Chondrocyte (in vitro differentiated cells): Measurements from ENCODE around the gene STK32B. TPM values are rescaled to one million over a fixed set of nuclear protein-coding genes. Genes with fewer than 3 reads are reported as not detected.

Experiments
- DNase-seq: peaks from one replicate; pipeline ENCODE4 v3.0.0; 2021; ENCODE audit warnings: mixed read lengths, low spot score
- H3K27ac Mint-ChIP-seq: one replicate; pipeline ENCODE4 v1.8.0; 2021; ENCODE audit warnings: mild to moderate bottlenecking, moderate library complexity, mixed read lengths; ENCODE audit not compliant: unreplicated experiment
- H3K27me3 Mint-ChIP-seq: 2 replicates; pipeline ENCODE4 v1.8.0; 2021; ENCODE audit warnings: low read depth, mixed read lengths
- H3K36me3 Mint-ChIP-seq: 2 replicates; pipeline ENCODE4 v1.8.0; 2021; ENCODE audit warnings: low read depth, mixed read lengths
- H3K4me1 Mint-ChIP-seq: 2 replicates; pipeline ENCODE4 v1.8.0; 2021; ENCODE audit warnings: low read depth, mild to moderate bottlenecking, mixed read lengths
- H3K4me3 Mint-ChIP-seq: one replicate; pipeline ENCODE4 v1.8.0; 2021; ENCODE audit warnings: mild to moderate bottlenecking, moderate library complexity, mixed read lengths; ENCODE audit not compliant: unreplicated experiment
- H3K9me3 Mint-ChIP-seq: 2 replicates; pipeline ENCODE4 v1.8.0; 2021; ENCODE audit warnings: low read depth, mixed read lengths
- total RNA-seq: library from RNA; stranded (reverse); gene quantifications from 3 replicates; pipeline ENCODE4 v1.2.1, GENCODE V29; 2021
- TF ChIP-seq, protein P1 (sequence below): fragments of 200-600 bp; sonication (generic); IDR thresholded peaks from 2 replicates; pipeline ENCODE4 v1.5.0; 2021; ENCODE audit warnings: antibody characterized with exemption, mild to moderate bottlenecking, moderate library complexity

STK32B gene
- total RNA-seq, 1 donor from 2014 or later = 14.2 TPM

DNA sequence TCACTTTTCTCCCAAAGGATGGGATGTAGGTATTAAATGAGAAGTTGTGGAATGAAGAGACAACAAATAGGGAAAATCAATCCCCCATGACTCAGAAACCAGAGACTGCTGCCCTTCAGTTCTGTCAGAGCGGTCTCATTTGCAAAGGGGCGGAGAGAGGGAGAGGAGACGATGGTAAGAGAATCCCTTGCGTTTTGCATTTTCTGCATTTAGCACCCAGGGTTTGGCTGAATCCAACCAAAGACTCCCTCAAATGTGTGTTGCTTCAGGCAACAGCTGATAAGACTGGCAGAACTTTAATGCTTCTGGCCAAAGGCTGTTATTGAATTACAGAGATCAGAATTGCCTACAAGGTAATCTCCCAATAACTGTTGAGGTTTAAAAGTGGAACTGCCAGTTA, 426.9 kb downstream of the STK32B start:
- no peak overlapping the region for H3K4me3 Mint-ChIP-seq
- DNase-seq = no peak
- no peaks in the 10 kb centered on the region for H3K27me3 Mint-ChIP-seq
- H3K36me3 Mint-ChIP-seq = peaks cover 3% of the 10 kb centered on the region
- no peak overlapping the region for H3K27ac Mint-ChIP-seq
- peaks cover 6% of the 10 kb centered on the region for H3K9me3 Mint-ChIP-seq
- TF ChIP-seq, protein P1, sequence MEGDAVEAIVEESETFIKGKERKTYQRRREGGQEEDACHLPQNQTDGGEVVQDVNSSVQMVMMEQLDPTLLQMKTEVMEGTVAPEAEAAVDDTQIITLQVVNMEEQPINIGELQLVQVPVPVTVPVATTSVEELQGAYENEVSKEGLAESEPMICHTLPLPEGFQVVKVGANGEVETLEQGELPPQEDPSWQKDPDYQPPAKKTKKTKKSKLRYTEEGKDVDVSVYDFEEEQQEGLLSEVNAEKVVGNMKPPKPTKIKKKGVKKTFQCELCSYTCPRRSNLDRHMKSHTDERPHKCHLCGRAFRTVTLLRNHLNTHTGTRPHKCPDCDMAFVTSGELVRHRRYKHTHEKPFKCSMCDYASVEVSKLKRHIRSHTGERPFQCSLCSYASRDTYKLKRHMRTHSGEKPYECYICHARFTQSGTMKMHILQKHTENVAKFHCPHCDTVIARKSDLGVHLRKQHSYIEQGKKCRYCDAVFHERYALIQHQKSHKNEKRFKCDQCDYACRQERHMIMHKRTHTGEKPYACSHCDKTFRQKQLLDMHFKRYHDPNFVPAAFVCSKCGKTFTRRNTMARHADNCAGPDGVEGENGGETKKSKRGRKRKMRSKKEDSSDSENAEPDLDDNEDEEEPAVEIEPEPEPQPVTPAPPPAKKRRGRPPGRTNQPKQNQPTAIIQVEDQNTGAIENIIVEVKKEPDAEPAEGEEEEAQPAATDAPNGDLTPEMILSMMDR = no peak
- H3K4me1 Mint-ChIP-seq = no peaks in the 10 kb centered on the region

DNA sequence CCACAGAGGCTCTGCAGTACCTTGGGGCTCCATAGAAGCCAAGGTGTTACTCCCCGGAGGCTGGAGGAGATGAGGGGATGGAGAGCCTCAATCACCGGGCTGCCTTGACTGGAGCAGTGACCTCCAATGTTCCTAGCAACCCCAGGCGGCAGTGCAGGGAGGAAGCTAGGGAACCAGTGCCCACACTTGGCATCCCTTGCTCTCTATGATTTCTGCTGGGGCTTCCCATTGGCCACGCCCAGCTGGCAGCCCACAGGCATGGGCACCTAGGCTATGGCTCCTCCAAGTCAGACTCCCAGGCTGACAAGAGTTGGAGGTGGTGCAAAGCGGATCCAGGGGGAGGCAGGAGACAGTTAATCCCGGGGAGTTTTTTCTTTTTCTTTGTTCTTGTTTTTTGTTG, 427.4 kb downstream of the STK32B start:
- H3K27me3 Mint-ChIP-seq = no peaks in the 10 kb centered on the region
- H3K36me3 Mint-ChIP-seq = peaks cover 5% of the 10 kb centered on the region
- H3K4me1 Mint-ChIP-seq = no peaks in the 10 kb centered on the region
- H3K4me3 Mint-ChIP-seq = no peak overlapping the region
- H3K9me3 Mint-ChIP-seq = peaks cover 8% of the 10 kb centered on the region
- DNase-seq = no peak
- H3K27ac Mint-ChIP-seq = no peak overlapping the region
- TF ChIP-seq, protein P1 = no peak

DNA sequence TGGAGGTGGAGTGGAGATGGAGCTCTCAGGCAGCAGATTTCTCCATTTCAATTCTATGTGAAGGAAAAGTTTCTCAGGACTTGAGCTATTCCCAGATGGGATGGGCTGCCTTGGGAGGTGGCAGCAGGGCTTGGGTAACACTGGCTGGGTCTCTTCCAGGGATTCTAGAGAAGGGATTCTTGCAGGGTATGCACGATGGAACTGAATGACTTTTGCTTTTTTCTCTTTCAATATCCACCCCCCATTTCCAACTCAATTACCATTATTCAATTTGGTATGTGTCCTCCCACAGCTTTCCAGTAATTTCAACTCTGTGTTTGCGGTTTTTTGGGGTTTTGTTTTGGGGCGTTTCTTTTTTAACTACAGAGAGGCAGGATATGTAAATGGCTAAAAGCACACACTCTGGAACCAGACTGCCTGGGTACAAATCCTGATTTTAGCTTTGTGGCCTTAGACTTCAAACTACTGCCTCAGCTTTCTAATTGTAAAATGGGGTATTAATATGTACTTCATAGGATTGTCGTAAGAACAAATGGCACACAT, 428.3 kb downstream of the STK32B start:
- Mint-ChIP-seq H3K9me3 (peaks cover 10% of the 10 kb centered on the region), H3K4me3 (no peak overlapping the region), H3K4me1 (no peaks in the 10 kb centered on the region), H3K36me3 (peaks cover 7% of the 10 kb centered on the region), H3K27ac (no peak overlapping the region), H3K27me3 (no peaks in the 10 kb centered on the region)
- TF ChIP-seq, protein P1 = no peak
- no peak for DNase-seq

DNA sequence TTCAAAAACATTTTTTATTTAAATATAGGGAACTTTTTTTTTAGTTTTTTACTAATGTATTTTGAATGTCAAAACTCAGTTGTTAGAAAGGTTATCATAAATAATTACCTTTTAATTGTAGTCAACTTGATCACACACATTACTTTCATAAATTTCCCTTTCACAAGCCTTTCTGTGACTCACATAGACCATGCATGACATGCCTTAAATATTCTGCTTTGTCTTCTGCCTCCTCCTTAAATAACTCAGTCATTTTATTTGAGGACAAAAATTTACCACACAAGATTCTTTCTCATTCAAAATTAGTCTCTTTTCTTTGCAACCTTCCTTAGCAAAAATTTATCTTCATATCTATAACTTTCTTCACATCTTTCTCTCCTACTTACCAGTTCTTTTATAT, 437.1 kb downstream of the STK32B start:
- H3K36me3 Mint-ChIP-seq = peaks cover 20% of the 10 kb centered on the region
- H3K4me1 Mint-ChIP-seq = no peaks in the 10 kb centered on the region
- DNase-seq = no peak
- H3K9me3 Mint-ChIP-seq = peaks cover 21% of the 10 kb centered on the region
- H3K27ac Mint-ChIP-seq = no peak overlapping the region
- TF ChIP-seq, protein P1 = no peak
- H3K4me3 Mint-ChIP-seq = no peak overlapping the region
- H3K27me3 Mint-ChIP-seq = no peaks in the 10 kb centered on the region

DNA sequence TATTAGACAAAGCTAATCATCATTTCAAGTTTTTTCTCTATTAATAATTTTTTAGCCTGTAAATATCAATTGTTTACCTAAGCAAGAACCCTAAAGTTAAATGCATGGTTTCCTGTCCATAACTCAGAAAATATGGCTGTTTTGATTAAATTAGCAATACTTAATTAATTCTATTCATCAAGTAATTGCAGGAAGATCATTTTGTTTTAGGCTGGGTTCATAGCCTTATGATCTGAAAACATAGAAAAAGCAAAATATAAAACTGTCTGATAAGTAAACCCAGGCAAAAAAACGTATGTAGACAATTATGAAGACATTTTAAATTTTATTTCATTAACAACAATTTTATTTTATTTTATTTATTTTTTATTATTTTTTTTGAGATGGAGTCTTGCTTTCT, 438.0 kb downstream of the STK32B start:
- H3K27ac Mint-ChIP-seq = no peak overlapping the region
- peaks cover 20% of the 10 kb centered on the region for H3K36me3 Mint-ChIP-seq
- DNase-seq = no peak
- peaks cover 21% of the 10 kb centered on the region for H3K9me3 Mint-ChIP-seq
- no peaks in the 10 kb centered on the region for H3K4me1 Mint-ChIP-seq
- no peak overlapping the region for H3K4me3 Mint-ChIP-seq
- H3K27me3 Mint-ChIP-seq = no peaks in the 10 kb centered on the region
- TF ChIP-seq, protein P1 = no peak
